ENCODE data around the gene BAHCC1. TPM values are rescaled to one million over a fixed set of nuclear protein-coding genes. Genes with fewer than 3 reads are reported as not detected.
A peak's percentile ranks its signal among the peaks of the same experiment; 100 is the strongest.

BAHCC1 gene
- total RNA-seq, 2 experiments from 2014 or later, result 0.20 to 0.41 TPM

DNA sequence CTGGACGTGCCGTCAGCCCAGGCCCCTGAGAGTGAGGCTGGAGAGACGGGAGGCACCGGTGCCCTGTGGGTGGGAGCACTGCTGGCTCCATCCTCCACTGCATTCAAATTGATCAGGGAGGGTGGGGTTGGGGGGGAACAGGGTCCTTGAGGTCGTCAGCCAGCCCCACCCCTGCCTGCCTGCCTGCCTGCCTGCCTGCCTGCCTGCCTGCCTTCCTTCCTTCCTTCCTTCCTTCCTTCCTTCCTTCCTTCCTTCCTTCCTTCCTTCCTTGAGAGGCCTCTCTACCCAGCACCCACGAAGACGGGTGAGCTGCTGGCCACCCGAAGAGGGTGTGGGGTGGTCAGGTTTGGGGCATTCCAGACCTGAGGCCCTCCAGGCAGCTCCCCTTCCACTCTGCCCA is 16.0 kb downstream of the BAHCC1 start:
- H3K4me3 ChIP-seq (ENCODE audit: low read length), result no peak overlapping the region
- ChIA-PET CTCF (no interaction called here), POLR2A (no interaction called here)
- peaks cover 34% of the 10 kb centered on the region for H3K27me3 Mint-ChIP-seq
- intact Hi-C loops (cut with DNase I, micrococcal nuclease), result loop anchor here in 1 of 2 experiments (1.0 kb wide), 1 partner anchor 13 kb away; no protein-coding TSS in a partner anchor
- TF ChIP-seq, protein P1, sequence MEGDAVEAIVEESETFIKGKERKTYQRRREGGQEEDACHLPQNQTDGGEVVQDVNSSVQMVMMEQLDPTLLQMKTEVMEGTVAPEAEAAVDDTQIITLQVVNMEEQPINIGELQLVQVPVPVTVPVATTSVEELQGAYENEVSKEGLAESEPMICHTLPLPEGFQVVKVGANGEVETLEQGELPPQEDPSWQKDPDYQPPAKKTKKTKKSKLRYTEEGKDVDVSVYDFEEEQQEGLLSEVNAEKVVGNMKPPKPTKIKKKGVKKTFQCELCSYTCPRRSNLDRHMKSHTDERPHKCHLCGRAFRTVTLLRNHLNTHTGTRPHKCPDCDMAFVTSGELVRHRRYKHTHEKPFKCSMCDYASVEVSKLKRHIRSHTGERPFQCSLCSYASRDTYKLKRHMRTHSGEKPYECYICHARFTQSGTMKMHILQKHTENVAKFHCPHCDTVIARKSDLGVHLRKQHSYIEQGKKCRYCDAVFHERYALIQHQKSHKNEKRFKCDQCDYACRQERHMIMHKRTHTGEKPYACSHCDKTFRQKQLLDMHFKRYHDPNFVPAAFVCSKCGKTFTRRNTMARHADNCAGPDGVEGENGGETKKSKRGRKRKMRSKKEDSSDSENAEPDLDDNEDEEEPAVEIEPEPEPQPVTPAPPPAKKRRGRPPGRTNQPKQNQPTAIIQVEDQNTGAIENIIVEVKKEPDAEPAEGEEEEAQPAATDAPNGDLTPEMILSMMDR (IDR thresholded peaks at IDR 0.05), result no peak
- H3K36me3 Mint-ChIP-seq (ENCODE audit: low read depth), result no peaks in the 10 kb centered on the region
- peaks cover 23 to 26% of the 10 kb centered on the region in 2 experiments for H3K27me3 ChIP-seq (ENCODE audit: control insufficient read depth in 1 of 2, insufficient read depth in 2 of 2, low read length in 2 of 2)
- H3K4me1 ChIP-seq (ENCODE audit: insufficient read depth, low read length), result peaks cover 34% of the 10 kb centered on the region
- no peak overlapping the region for H3K27ac ChIP-seq (ENCODE audit: low read depth in 1 of 2, low read length in 2 of 2)
- no peak for DNase-seq
- no peak overlapping the region for H3K27ac Mint-ChIP-seq
- no peaks in the 10 kb centered on the region for H3K36me3 ChIP-seq (ENCODE audit: insufficient read depth, low read length)
- H3K9me3 ChIP-seq (ENCODE audit: control insufficient read depth in 1 of 2, insufficient read depth in 1 of 2, low read length in 2 of 2), result peaks cover 0 to 26% of the 10 kb centered on the region in 2 experiments
- H3K4me3 Mint-ChIP-seq, result peak overlapping the region; percentile 45
- no peak for ATAC-seq (ENCODE audit: poor library complexity)
- H3K4me1 Mint-ChIP-seq (ENCODE audit: low read depth), result peaks cover 9% of the 10 kb centered on the region
- H3K9me3 Mint-ChIP-seq, result no peaks in the 10 kb centered on the region

DNA sequence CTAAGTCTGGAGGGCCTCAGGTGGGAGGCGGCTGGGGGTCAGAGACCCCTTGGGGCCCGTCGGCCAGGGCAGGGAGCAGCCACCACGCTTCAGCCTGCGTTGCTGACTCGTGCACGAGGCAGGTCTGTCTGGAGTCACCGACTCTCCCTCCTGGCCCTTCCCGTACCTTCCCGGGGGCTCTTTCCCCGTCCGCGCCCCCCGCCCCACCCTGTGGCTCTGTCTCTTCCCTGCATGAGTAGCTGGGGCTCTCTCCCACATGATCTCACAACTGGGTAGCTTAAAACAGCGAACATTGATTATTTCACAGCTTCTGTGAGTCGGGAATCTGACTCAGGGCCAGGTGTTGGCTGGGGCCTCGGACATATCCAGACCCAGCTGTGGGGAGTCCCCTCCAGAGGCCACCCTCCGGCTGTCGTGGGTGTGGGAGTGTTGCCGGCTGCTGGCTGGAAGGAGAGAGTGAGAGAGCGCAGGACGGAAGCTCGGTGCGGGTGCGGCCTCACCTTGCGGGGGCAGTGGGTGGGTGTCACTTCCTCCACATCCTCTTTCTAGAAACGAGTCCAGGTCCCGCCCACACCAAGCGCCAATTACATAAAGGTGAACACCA is 17.3 kb downstream of the BAHCC1 start:
- no peaks in the 10 kb centered on the region for H3K9me3 Mint-ChIP-seq
- Histone ChIP-seq H3K27me3 (ENCODE audit: control insufficient read depth in 1 of 2, insufficient read depth in 2 of 2, low read length in 2 of 2) (peaks cover 12 to 13% of the 10 kb centered on the region in 2 experiments), H3K27ac (ENCODE audit: low read depth in 1 of 2, low read length in 2 of 2) (no peak overlapping the region), H3K4me1 (ENCODE audit: insufficient read depth, low read length) (peaks cover 34% of the 10 kb centered on the region), H3K9me3 (ENCODE audit: control insufficient read depth in 1 of 2, insufficient read depth in 1 of 2, low read length in 2 of 2) (peaks cover 0 to 19% of the 10 kb centered on the region in 2 experiments), H3K36me3 (ENCODE audit: insufficient read depth, low read length) (no peaks in the 10 kb centered on the region), H3K4me3 (ENCODE audit: low read length) (peak overlapping the region; percentile 21)
- DNase-seq (peak in 12 of 14 experiments; percentile 14 to 85 (median 44)), ATAC-seq (ENCODE audit: poor library complexity) (peak; percentile 72)
- H3K36me3 Mint-ChIP-seq (ENCODE audit: low read depth), result no peaks in the 10 kb centered on the region
- intact Hi-C loops (cut with DNase I, micrococcal nuclease), result no loop called here
- ChIA-PET CTCF (no interaction called here), POLR2A (interaction anchor here (1.6 kb wide), 1 partner anchor 15 kb away, joined by 7 read pairs; no protein-coding TSS in a partner anchor)
- peak overlapping the region; percentile 49 for H3K4me3 Mint-ChIP-seq
- peaks cover 27% of the 10 kb centered on the region for H3K27me3 Mint-ChIP-seq
- TF ChIP-seq, protein P1 (IDR thresholded peaks at IDR 0.05), result no peak
- peaks cover 9% of the 10 kb centered on the region for H3K4me1 Mint-ChIP-seq (ENCODE audit: low read depth)
- no peak overlapping the region for H3K27ac Mint-ChIP-seq

- Mint-ChIP-seq H3K4me3 (no peak overlapping the region), H3K27ac (no peak overlapping the region), H3K36me3 (ENCODE audit: low read depth) (no peaks in the 10 kb centered on the region), H3K4me1 (ENCODE audit: low read depth) (peaks cover 9% of the 10 kb centered on the region), H3K9me3 (no peaks in the 10 kb centered on the region), H3K27me3 (peaks cover 18% of the 10 kb centered on the region)
- Histone ChIP-seq H3K4me3 (ENCODE audit: low read length) (no peak overlapping the region), H3K27ac (ENCODE audit: low read depth in 1 of 2, low read length in 2 of 2) (no peak overlapping the region), H3K4me1 (ENCODE audit: insufficient read depth, low read length) (peaks cover 34% of the 10 kb centered on the region), H3K27me3 (ENCODE audit: control insufficient read depth in 1 of 2, insufficient read depth in 2 of 2, low read length in 2 of 2) (peaks cover 6% of the 10 kb centered on the region in 2 experiments), H3K36me3 (ENCODE audit: insufficient read depth, low read length) (no peaks in the 10 kb centered on the region), H3K9me3 (ENCODE audit: control insufficient read depth in 1 of 2, insufficient read depth in 1 of 2, low read length in 2 of 2) (peaks cover 0 to 19% of the 10 kb centered on the region in 2 experiments)
- TF ChIP-seq, protein P1 (IDR thresholded peaks at IDR 0.05), result no peak
- ChIA-PET POLR2A (no interaction called here), CTCF (no interaction called here)
- ATAC-seq (ENCODE audit: poor library complexity) (no peak), DNase-seq (no peak)
- intact Hi-C loops (cut with DNase I, micrococcal nuclease), result no loop called here
Observed at GRCh38 chr17:81413497-81414135, 18.4 kb downstream of the BAHCC1 start.

All from CD4-positive, alpha-beta T cell (primary cell).